Gastroesophageal sphincter (tissue), 4 donors: ENCODE measurements around the gene PIK3R5. TPM values are rescaled to one million over a fixed set of nuclear protein-coding genes. Genes with fewer than 3 reads are reported as not detected.
A peak's percentile ranks its signal among the peaks of the same experiment; 100 is the strongest.

ENCODE experiments used
- ATAC-seq: fragments of 150-250 bp; one replicate; pipeline ENCODE4 v1.9.1; 2016; ENCODE audit warnings: mild to moderate bottlenecking, moderate library complexity
- H3K27ac ChIP-seq, 4 donors: fragments of 200-600 bp; sonication (generic) in 3 of 4; 1 replicate in 3 of 4; 2 replicates in 1 of 4; pipeline ENCODE4 v1.5.1; 2016 to 2019
- H3K27me3 ChIP-seq: fragments of 200-600 bp; sonication (generic); one replicate; pipeline ENCODE4 v1.5.1; 2019
- H3K36me3 ChIP-seq, 2 donors: fragments of 200-600 bp; sonication (generic); one replicate each; pipeline ENCODE4 v1.5.1; 2019; ENCODE audit warnings: control low read depth in 1 of 2
- H3K4me1 ChIP-seq, 3 donors: fragments of 200-600 bp; sonication (generic); 1 replicate in 2 of 3; 2 replicates in 1 of 3; pipeline ENCODE4 v1.5.1; 2016 to 2019; ENCODE audit warnings: control low read depth in 2 of 3
- H3K4me3 ChIP-seq, 2 donors: fragments of 200-600 bp; sonication (generic); one replicate each; pipeline ENCODE4 v1.5.1; 2019; ENCODE audit warnings: mild to moderate bottlenecking in 1 of 2, moderate library complexity in 1 of 2
- H3K9me3 ChIP-seq, 3 donors: fragments of 200-600 bp; sonication (generic); one replicate each; pipeline ENCODE4 v1.5.1; 2017 to 2019; ENCODE audit warnings: control low read depth in 2 of 3
- EP300 ChIP-seq: sonication (generic); formaldehyde crosslinking; IDR thresholded peaks from one replicate; pipeline ENCODE4 v1.6.1; 2017; ENCODE audit warnings: antibody characterized with exemption, mild to moderate bottlenecking
- POLR2A ChIP-seq, 2 donors: fragments of 450-650 bp; IDR thresholded peaks; one replicate each; pipeline ENCODE4 v1.6.1; 2017; ENCODE audit warnings: antibody characterized with exemption in 2 of 2, mild to moderate bottlenecking in 2 of 2, moderate library complexity in 1 of 2
- POLR2AphosphoS5 ChIP-seq: sonication (generic); formaldehyde crosslinking; IDR thresholded peaks from one replicate; pipeline ENCODE4 v1.6.1; 2017; ENCODE audit warnings: antibody characterized with exemption
- WGBS, 2 donors: methylation state at CpG; one replicate each; pipeline ENCODE4 v1.1.5; 2018; ENCODE audit warnings: low coverage in 1 of 2; 5-methylcytosine and 5-hydroxymethylcytosine counted together
- total RNA-seq, 4 donors: library from RNA; depleted of rRNA; stranded (reverse); fragments of >200 nt; gene quantifications; one replicate each; pipeline ENCODE4 v1.1.0, GENCODE V29; 2016
- TF ChIP-seq, protein P1 (sequence below), 4 experiments: fragments of 200-600 bp in 2 of 4; fragments of 450-650 bp in 2 of 4; sonication (generic) in 1 of 4; IDR thresholded peaks; one replicate each; pipeline ENCODE4 v1.5.1; 2017 to 2019; ENCODE audit warnings: antibody characterized with exemption in 4 of 4, mild to moderate bottlenecking in 2 of 4, moderate library complexity in 2 of 4

The PIK3R5 gene
- total RNA-seq, 4 donors from 2014 or later = 8.9 to 13.1 (median 11.9) TPM

- Histone ChIP-seq H3K36me3 (no peaks in the 10 kb centered on the region), H3K4me3 (no peak overlapping the region), H3K4me1 (no peaks in the 10 kb centered on the region), H3K27me3 (peaks cover 18% of the 10 kb centered on the region), H3K27ac (no peak overlapping the region), H3K9me3 (peaks cover 0 to 31% (median 0%) of the 10 kb centered on the region in 3 donors)
- no peak for ATAC-seq
- WGBS, 2 donors = 58 to 86% methylated on average over 1 to 2 of the region's 2 CpGs
- TF ChIP-seq EP300 (no peak), POLR2AphosphoS5 (no peak), POLR2A (IDR thresholded peaks at IDR 0.05) (no peak)
- TF ChIP-seq, protein P1, sequence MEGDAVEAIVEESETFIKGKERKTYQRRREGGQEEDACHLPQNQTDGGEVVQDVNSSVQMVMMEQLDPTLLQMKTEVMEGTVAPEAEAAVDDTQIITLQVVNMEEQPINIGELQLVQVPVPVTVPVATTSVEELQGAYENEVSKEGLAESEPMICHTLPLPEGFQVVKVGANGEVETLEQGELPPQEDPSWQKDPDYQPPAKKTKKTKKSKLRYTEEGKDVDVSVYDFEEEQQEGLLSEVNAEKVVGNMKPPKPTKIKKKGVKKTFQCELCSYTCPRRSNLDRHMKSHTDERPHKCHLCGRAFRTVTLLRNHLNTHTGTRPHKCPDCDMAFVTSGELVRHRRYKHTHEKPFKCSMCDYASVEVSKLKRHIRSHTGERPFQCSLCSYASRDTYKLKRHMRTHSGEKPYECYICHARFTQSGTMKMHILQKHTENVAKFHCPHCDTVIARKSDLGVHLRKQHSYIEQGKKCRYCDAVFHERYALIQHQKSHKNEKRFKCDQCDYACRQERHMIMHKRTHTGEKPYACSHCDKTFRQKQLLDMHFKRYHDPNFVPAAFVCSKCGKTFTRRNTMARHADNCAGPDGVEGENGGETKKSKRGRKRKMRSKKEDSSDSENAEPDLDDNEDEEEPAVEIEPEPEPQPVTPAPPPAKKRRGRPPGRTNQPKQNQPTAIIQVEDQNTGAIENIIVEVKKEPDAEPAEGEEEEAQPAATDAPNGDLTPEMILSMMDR (IDR thresholded peaks at IDR 0.05) = no peak
These were observed 44.4 kb downstream of the PIK3R5 start for GRCh38 chr17:8921147-8921546.

DNA sequence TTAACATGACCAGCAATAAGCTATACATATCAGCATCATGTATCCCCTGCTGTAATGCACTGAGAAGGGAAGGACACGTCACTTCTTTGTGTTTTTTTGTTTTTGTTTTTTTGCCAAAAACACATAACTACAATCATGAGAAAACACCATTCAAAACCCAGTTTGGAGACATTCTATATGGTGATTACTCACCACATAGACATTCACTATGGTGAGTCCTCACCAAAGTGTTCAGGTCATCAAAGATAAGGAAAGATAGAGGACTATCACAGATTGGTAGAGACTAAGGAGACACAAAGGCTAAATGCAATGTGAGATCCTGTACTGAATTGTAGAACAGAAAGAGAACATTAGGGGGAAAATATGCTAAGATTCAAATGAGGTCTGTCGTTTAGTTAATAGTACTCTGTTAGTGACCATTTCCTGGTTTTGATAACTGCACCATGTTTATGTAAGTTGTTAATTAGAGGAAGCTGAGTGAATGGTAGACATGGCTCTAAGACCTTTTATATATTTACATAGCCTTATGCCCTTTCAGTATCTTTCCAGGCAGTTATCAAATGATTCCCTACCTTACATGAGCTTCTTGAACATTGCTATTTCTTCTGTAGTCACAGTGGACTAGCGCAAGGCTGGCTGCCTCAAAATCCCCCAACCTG lies 46.6 kb downstream of the PIK3R5 start:
- no peak for TF ChIP-seq POLR2AphosphoS5
- no peak for TF ChIP-seq POLR2A (IDR thresholded peaks at IDR 0.05)
- TF ChIP-seq, protein P1 (IDR thresholded peaks at IDR 0.05) = no peak
- TF ChIP-seq EP300 = no peak
- Histone ChIP-seq H3K4me1 (no peaks in the 10 kb centered on the region), H3K27me3 (peaks cover 30% of the 10 kb centered on the region), H3K9me3 (peaks cover 0 to 24% (median 0%) of the 10 kb centered on the region in 3 donors), H3K4me3 (no peak overlapping the region), H3K27ac (no peak overlapping the region), H3K36me3 (no peaks in the 10 kb centered on the region)
- WGBS, 2 donors = 49 to 90% methylated on average over 1 to 3 of the region's 3 CpGs
- ATAC-seq = no peak

GRCh38 chr17:8916466-8916865 lies 49.0 kb downstream of the PIK3R5 start:
- WGBS, 2 donors = 100% methylated on average over 1 of the region's 7 CpGs; no CpG with 5 or more reads in 1 of the 2 donors
- no peaks in the 10 kb centered on the region for H3K4me1 ChIP-seq
- no peaks in the 10 kb centered on the region for H3K36me3 ChIP-seq
- H3K27me3 ChIP-seq = peaks cover 38% of the 10 kb centered on the region
- H3K27ac ChIP-seq = peak overlapping the region in 2 of 4 donors; percentile 37 to 38
- H3K9me3 ChIP-seq = peaks cover 0 to 24% (median 0%) of the 10 kb centered on the region in 3 donors
- no peak overlapping the region for H3K4me3 ChIP-seq
- peak; percentile 62 for ATAC-seq
- TF ChIP-seq, protein P1 (IDR thresholded peaks at IDR 0.05) = no peak
- no peak for TF ChIP-seq POLR2A (IDR thresholded peaks at IDR 0.05)
- no peak for TF ChIP-seq EP300
- TF ChIP-seq POLR2AphosphoS5 = no peak

- no peaks in the 10 kb centered on the region for H3K4me1 ChIP-seq
- no peak overlapping the region for H3K27ac ChIP-seq
- peaks cover 54% of the 10 kb centered on the region for H3K27me3 ChIP-seq
- no peaks in the 10 kb centered on the region for H3K36me3 ChIP-seq
- WGBS, 2 donors = 46 to 76% methylated on average over 3 of the region's 8 CpGs
- peaks cover 0 to 24% (median 0%) of the 10 kb centered on the region in 3 donors for H3K9me3 ChIP-seq
- no peak for ATAC-seq
- TF ChIP-seq EP300 (no peak), POLR2A (IDR thresholded peaks at IDR 0.05) (no peak), POLR2AphosphoS5 (no peak)
- TF ChIP-seq, protein P1 (IDR thresholded peaks at IDR 0.05) = no peak
- H3K4me3 ChIP-seq = no peak overlapping the region
These were observed 51.0 kb downstream of the PIK3R5 start for GRCh38 chr17:8914554-8914953.

DNA sequence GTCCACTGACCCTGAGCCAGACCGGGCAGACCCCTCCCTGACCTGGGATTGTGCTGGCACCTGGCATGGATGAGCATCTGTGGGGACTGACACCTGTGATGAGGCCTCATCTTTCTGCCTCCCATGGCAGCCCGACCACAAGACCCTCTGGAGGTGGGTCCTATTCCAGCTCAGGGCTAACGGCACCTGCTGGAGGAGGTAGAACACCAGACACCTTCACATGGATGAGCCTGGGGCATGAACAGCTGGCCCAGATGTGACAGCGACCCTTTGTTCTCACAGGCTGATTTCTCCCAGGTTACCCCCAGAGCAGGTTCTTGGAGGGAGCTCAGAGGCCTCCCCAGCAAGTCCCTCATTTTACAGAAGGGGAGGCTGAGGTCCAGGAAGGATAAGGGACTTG lies 51.6 kb downstream of the PIK3R5 start:
- H3K4me1 ChIP-seq = no peaks in the 10 kb centered on the region
- ATAC-seq = no peak
- 80 to 83% methylated on average over 1 of the region's 4 CpGs for WGBS, 2 donors
- H3K9me3 ChIP-seq = peaks cover 0 to 20% (median 0%) of the 10 kb centered on the region in 3 donors
- H3K36me3 ChIP-seq = no peaks in the 10 kb centered on the region
- H3K4me3 ChIP-seq = no peak overlapping the region
- no peak for TF ChIP-seq POLR2A (IDR thresholded peaks at IDR 0.05)
- TF ChIP-seq, protein P1 (IDR thresholded peaks at IDR 0.05) = no peak
- H3K27me3 ChIP-seq = peaks cover 61% of the 10 kb centered on the region
- no peak overlapping the region for H3K27ac ChIP-seq
